ENCODE measurements around the gene LRRC1. TPM values are rescaled to one million over a fixed set of nuclear protein-coding genes. Genes with fewer than 3 reads are reported as not detected.

LRRC1 gene
- total and polyA plus RNA-seq, 4 donors = 0.36 to 6.4 (median 0.94) TPM

- WGBS = 80% methylated on average over 4 of the region's 4 CpGs
- TF ChIP-seq GABPA (IDR thresholded peaks at IDR 0.05 in 1 of 2, conservative IDR thresholded peaks at IDR 0.05 in 1 of 2) (no peak), CTCF (IDR thresholded peaks at IDR 0.05; ENCODE audit: low read depth, low read length, missing input control) (no peak), REST (IDR thresholded peaks at IDR 0.05) (no peak), MAX (IDR thresholded peaks at IDR 0.05) (no peak), ATF3 (IDR thresholded peaks at IDR 0.05) (no peak), JUND (IDR thresholded peaks at IDR 0.05) (no peak), HNF4G (IDR thresholded peaks at IDR 0.05) (no peak), HNF4A (conservative IDR thresholded peaks at IDR 0.05) (no peak), FOXA1 (IDR thresholded peaks at IDR 0.05) (no peak), RXRA (IDR thresholded peaks at IDR 0.05) (no peak)
- Histone ChIP-seq H3K9me3 (ENCODE audit: control insufficient read depth in 4 of 4, low read length in 3 of 4) (no peaks in the 10 kb centered on the region), H3K27ac (ENCODE audit: low read depth in 1 of 2, low read length in 2 of 2) (no peak overlapping the region), H3K9ac (ENCODE audit: low read depth in 1 of 2, low read length in 2 of 2) (no peak overlapping the region), H3K4me1 (ENCODE audit: control insufficient read depth in 4 of 4, insufficient read depth in 4 of 4, low read length in 3 of 4) (no peaks in the 10 kb centered on the region), H3K27me3 (ENCODE audit: control insufficient read depth in 4 of 4, insufficient read depth in 4 of 4, low read length in 3 of 4) (no peaks in the 10 kb centered on the region), H3K4me3 (ENCODE audit: low read depth in 1 of 3, low read length in 3 of 3) (no peak overlapping the region), H3K36me3 (ENCODE audit: control insufficient read depth in 4 of 4, insufficient read depth in 3 of 4, low read depth in 1 of 4, low read length in 3 of 4) (no peaks in the 10 kb centered on the region)
- DNase-seq (ENCODE audit: low spot score) = no peak
Observed at GRCh38 chr6:53866226-53866625, 71.4 kb downstream of the LRRC1 start.

GRCh38 chr6:53868626-53869025, 73.8 kb downstream of the LRRC1 start:
- Histone ChIP-seq H3K9me3 (ENCODE audit: control insufficient read depth in 4 of 4, low read length in 3 of 4) (no peaks in the 10 kb centered on the region), H3K27me3 (ENCODE audit: control insufficient read depth in 4 of 4, insufficient read depth in 4 of 4, low read length in 3 of 4) (no peaks in the 10 kb centered on the region), H3K9ac (ENCODE audit: low read depth in 1 of 2, low read length in 2 of 2) (no peak overlapping the region), H3K27ac (ENCODE audit: low read depth in 1 of 2, low read length in 2 of 2) (no peak overlapping the region), H3K36me3 (ENCODE audit: control insufficient read depth in 4 of 4, insufficient read depth in 3 of 4, low read depth in 1 of 4, low read length in 3 of 4) (no peaks in the 10 kb centered on the region), H3K4me3 (ENCODE audit: low read depth in 1 of 3, low read length in 3 of 3) (no peak overlapping the region), H3K4me1 (ENCODE audit: control insufficient read depth in 4 of 4, insufficient read depth in 4 of 4, low read length in 3 of 4) (no peaks in the 10 kb centered on the region)
- TF ChIP-seq FOXA2 (IDR thresholded peaks at IDR 0.05) (no peak), REST (IDR thresholded peaks at IDR 0.05) (no peak), HNF4A (conservative IDR thresholded peaks at IDR 0.05) (no peak), HNF4G (IDR thresholded peaks at IDR 0.05) (no peak)
- no peak for DNase-seq (ENCODE audit: low spot score)

Measured in liver (tissue), 9 donors.